NCI-H526 (cell line): ENCODE data around the gene WDTC1.
A peak's percentile ranks its signal among the peaks of the same experiment; 100 is the strongest.
"Not testable (repeated sequence)": the region's sequence is repeated elsewhere in the genome, so short reads cannot be mapped to it uniquely, and the experiment has no call there.

ENCODE experiments used
- DNase-seq, 2 experiments: peaks; one replicate each; lab custom pipeline; 2025; lab: John Stamatoyannopoulos, UW

The WDTC1 gene

DNA sequence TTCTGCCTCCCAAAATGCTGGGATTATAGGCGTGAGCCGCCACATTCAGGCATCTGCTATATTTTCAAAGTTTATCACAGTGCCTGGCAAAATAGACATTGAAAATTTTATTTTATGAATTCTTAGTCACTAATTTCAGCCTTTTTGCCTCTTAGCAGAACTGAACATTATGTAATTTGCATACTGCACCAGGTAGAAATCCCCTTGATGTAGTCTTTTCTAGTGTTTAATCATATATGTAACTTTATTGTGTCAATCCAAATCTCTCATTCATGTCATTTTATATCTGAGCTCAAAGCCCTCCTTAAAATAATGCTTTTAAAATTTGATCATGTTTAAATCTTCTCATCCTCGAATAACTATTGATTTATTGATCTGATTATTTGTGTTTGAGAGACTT lies 19.2 kb downstream of the WDTC1 start:
- DNase-seq, result no peak

GRCh38 chr1:27255136-27255535 lies 20.7 kb downstream of the WDTC1 start:
- no peak for DNase-seq

GRCh38 chr1:27257155-27257554 lies 22.7 kb downstream of the WDTC1 start:
- DNase-seq, result no peak

- no peak for DNase-seq
Observed at GRCh38 chr1:27258598-27258997, 24.2 kb downstream of the WDTC1 start.

DNA sequence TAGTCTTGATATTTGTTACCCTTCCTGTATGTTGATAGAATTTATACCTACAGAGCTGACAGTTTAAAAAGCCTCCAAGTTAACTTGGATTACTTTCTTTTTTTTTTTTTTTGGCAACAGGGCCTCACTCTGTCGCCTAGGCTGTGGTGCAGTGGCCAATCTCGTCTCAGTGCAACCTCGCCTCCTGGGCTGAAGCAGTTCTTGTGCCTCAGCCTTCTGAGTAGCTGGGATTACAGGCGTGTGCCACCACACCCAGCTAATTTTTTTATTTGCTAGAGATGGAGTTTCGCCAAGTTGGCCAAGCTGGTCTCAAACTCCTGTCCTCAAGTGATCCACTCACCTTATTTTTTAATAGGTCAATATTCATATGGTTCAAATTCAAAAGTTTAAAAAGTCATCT lies 32.7 kb downstream of the WDTC1 start:
- no peak for DNase-seq

DNA sequence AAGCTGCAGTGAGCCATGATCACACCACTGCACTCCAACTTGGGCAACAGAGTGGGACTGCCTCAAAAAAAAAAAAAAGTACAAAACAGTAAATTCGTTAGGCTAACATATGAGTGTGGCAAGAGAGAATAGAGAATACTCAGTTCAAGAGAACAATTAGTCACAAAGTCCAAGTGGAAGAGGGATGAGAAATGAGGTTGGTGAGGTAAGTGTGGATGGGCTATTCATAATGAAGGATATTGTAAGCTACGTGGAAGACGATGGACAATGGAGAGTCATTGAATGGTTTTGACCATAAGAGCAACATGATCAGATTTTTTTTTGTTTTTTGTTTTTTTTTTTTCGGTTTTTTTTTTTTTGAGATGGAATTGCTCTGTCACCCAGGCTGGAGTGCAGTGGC lies 34.8 kb downstream of the WDTC1 start:
- DNase-seq, result no peak

GRCh38 chr1:27274204-27274603 lies 39.8 kb downstream of the WDTC1 start:
- DNase-seq, result no peak

DNA sequence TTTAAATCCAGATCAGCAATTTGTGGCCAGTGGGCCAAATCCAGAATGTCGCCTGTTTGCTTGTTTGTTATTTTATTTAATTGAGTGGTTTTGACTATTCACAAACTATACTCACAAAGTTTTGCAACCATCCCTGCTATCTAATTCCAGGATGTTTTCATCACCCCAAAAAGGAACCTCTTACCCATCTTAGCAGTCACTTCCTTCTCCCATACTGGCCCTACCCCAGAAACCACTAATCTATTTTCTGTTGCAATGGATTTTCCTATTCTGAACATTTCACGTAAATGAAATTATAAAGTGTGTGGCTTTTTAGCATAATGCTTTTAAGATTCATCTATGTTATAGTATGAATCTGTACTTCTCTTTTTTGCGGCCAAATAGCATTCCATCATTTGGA lies 41.3 kb downstream of the WDTC1 start:
- no peak for DNase-seq

DNA sequence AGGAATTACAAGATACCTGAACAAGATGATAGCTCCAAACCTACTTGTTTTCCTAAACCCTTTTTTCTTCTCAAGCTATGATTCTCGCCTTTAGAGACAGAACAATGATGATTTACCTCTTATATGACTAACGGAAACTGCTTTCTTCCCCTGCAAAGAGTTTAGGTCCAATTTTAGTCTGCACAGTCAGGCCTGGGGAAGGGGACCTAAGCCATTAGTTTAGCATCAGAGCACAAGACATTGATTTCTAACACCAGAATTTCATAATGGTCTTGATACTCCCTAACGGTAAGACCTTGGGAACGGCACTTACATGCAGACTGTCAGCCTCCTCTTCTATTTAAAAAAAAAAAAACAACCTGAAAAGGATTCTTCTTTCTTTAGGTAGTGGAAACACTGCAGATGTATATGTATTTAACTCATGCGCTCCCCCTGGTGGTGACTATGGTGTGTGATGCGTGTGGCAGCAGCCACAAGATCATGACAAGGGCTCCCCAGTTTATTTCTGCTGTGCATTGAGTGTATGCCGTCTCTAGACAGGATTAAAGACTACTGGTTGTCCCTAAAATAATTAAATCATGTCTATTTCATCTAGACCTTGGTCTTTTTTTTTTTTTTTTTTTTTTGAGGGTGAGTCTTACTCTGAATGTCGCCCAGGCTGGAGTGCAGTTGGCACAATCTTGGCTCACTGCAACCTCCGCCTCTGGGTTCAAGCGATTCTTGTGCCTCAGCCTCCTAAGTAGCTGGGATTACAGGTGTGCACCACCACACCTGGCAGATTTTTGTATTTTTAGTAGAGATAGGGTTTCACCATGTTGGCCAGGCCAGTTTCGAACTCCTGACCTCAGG lies 50.2 kb downstream of the WDTC1 start:
- DNase-seq, result peak; percentile 38 to 83

GRCh38 chr1:27285274-27285660 lies 50.8 kb downstream of the WDTC1 start:
- DNase-seq, result no peak

DNA sequence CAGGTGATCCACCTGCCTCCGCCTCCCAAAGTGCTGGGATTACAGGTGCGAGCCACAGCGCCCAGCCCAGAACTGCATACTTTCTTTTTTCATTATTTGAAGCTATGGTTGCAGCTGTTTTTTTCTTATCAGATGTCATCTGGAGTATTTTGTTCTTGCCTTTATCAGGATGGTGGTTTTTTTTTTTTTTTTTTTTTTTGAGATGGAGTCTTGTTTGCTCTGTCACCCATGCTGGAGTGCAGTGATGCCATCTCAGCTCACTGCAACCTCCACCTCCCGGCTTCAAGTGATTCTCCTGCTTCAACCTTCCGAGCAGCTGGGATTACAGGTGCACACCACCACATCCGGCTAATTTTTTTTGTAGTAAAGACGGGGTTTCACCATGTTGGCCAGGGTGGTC lies 51.4 kb downstream of the WDTC1 start:
- not testable (repeated sequence) for DNase-seq

- DNase-seq, result not testable (repeated sequence)
Observed at GRCh38 chr1:27289125-27289524, 54.7 kb downstream of the WDTC1 start.

DNA sequence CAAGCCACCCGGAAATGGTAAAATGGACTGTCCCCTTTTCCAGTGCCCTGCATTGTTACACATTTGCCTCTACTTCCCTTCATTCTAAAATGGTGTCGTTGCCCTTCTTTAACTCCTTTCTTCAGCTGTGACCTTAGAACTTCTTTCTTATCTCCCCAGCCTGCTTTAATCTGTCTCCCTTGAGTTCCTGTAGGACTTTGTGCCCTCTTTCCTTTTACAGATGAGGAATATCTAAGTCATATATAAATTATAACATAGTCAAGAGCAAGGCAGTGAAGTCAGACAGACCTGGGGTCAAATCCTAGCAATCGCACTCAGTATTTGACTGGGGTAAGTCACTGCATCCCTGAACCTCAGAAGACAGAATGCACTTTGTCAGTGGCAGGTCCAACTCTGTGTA lies 56.1 kb downstream of the WDTC1 start:
- no peak for DNase-seq

DNA sequence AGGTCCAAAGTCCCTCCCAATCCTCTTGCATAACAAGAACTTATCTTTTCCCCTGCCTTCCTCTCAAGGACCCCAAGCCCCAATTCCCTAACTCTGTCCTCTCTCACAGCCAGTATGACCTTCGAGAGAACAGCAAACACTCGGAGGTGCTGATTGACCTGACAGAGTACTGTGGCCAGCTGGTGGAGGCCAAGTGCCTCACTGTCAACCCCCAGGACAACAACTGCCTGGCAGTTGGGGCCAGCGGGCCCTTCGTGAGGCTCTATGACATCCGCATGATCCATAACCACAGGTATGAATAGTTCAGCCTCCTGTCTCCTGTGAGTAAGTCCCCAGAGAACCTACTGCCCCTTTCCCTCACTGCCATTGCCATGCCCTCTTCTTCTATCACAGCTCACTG lies 57.7 kb downstream of the WDTC1 start:
- no peak for DNase-seq

DNA sequence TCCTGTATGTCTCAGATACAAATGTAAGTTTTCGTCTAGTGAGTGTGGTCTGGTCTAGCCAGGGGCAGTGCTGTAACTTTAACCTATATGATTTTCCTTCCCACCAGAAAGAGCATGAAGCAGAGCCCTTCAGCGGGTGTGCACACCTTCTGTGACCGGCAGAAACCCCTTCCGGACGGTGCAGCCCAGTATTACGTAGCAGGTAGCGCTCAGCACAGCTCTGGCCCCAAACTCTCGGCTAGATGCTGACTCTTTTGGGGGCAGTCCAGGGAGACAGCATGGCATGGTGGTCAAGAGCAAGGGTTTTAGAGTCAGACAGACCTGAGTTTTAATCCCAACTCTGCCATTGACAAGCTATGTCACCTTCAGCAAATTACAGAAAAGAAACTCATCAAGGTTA lies 59.5 kb downstream of the WDTC1 start:
- DNase-seq, result no peak

DNA sequence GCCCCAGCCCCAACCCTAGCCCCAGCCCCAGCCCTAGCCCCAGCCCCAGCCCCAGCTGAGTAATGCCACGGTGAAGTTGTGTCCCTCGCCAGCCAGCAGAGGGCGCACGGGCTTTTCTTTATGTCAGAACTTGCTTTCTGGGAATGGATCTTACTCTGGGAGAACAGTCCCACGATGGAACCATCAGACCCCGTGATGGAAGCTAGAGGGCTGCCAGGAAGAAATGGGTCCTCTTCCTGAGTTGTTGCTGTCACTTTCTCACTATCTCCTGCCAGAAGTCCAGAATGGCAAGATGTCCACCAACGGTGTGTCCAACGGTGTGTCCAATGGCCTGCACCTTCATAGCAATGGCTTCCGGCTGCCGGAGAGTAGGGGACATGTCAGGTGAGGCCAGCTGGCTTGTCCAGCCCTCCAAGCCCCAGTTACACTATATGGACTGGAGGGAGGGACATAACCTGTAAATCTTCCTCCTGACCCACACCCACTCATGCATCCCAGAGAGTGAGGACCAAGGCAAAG lies 62.4 kb downstream of the WDTC1 start:
- DNase-seq, result peak in 1 of 2 experiments; percentile 74

GRCh38 chr1:27297903-27298302 lies 63.5 kb downstream of the WDTC1 start:
- DNase-seq, result no peak

GRCh38 chr1:27298632-27299384 lies 64.4 kb downstream of the WDTC1 start:
- DNase-seq, result no peak

DNA sequence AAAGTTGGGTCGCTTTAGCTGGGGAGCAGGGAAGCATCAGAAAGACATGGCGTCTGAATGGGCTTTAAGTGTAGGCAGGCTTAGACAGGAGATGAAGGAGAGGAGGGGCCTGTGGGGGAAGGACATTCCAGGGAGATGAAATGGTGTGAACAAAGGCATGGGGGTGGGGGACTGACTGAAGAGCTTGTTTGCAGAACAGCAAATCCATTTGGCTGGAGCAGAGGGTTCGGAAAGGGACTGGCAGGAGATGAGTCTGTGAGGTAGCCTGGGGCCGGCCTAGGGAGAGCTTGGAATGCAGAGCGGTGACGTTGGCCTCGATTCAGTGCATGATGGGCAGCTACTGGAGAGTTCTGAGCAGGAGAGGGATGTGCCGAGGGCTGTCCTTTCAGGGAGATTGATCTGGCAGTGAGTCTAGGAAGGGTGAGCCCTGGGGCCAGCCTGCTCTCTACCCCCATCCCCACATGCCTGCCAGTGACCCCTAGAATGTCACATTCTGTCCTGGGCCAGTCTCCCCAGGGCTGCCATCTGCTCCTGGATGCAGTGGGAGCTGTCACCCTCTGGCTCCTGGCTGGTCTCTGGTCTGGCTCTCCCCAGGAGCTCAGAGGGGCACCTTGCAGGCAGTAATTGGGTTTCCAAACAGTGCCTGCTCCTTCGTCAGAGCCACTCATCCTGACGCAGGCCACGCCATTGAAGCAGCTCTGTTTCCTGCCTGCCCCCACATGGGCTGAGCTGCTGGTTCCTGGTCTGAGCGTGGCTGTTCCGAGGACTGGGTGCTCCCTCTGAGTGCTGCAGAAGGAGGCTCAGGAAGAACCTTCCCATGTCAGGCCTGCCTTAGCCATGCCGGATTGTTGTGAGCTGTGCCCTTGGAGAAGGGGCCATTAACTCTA lies 65.2 kb downstream of the WDTC1 start:
- DNase-seq, result no peak

- DNase-seq, result peak; percentile 36 to 73
Observed at GRCh38 chr1:27300341-27301051, 66.1 kb downstream of the WDTC1 start.

DNA sequence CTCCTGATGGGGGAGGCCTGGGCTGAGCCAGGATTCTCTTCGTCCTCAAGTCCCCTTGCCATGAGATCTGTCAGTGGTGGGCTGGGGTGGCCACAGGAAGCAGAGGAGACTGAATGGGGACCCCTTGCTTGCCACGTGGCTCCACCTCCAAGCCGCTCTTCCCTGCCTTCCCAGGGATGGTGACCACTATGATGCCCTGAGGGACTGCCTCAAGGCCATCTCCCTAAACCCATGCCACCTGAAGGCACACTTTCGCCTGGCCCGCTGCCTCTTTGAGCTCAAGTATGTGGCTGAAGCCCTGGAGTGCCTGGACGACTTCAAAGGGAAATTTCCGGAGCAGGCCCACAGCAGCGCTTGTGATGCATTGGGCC lies 66.6 kb downstream of the WDTC1 start:
- no peak for DNase-seq
